ENCODE measurements around the gene HSPA1A.

- TF ChIP-seq, protein P1, sequence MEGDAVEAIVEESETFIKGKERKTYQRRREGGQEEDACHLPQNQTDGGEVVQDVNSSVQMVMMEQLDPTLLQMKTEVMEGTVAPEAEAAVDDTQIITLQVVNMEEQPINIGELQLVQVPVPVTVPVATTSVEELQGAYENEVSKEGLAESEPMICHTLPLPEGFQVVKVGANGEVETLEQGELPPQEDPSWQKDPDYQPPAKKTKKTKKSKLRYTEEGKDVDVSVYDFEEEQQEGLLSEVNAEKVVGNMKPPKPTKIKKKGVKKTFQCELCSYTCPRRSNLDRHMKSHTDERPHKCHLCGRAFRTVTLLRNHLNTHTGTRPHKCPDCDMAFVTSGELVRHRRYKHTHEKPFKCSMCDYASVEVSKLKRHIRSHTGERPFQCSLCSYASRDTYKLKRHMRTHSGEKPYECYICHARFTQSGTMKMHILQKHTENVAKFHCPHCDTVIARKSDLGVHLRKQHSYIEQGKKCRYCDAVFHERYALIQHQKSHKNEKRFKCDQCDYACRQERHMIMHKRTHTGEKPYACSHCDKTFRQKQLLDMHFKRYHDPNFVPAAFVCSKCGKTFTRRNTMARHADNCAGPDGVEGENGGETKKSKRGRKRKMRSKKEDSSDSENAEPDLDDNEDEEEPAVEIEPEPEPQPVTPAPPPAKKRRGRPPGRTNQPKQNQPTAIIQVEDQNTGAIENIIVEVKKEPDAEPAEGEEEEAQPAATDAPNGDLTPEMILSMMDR (IDR thresholded peaks at IDR 0.05 in 8 of 11, conservative IDR thresholded peaks at IDR 0.05 in 3 of 11): peak in 7 of 11 experiments; percentile 43 to 60 (median 48)
- no peak for TF ChIP-seq POLR2A (IDR thresholded peaks at IDR 0.05)
Measured at GRCh38 chr6:31791324-31792089, 23.8 kb upstream of the HSPA1A start.

All from spleen (tissue), 7 donors.